Body of pancreas (tissue), 4 donors: ENCODE data around the gene NPHP4.

Experiments
- POLR2A ChIP-seq, 3 donors: fragments of 450-650 bp; IDR thresholded peaks; one replicate each; pipeline ENCODE4 v1.6.1; 2016; ENCODE audit warnings: antibody characterized with exemption in 3 of 3, mild to moderate bottlenecking in 2 of 3
- TF ChIP-seq, protein P1 (sequence below), 7 experiments: fragments of 450-650 bp in 4 of 7; fragments of 200-600 bp in 3 of 7; sonication (generic) in 3 of 7; IDR thresholded peaks; one replicate each; pipeline ENCODE4 v1.5.1; 2016 to 2019; ENCODE audit warnings: antibody characterized with exemption in 7 of 7

- TF ChIP-seq POLR2A (IDR thresholded peaks at IDR 0.05): no peak
- TF ChIP-seq, protein P1, sequence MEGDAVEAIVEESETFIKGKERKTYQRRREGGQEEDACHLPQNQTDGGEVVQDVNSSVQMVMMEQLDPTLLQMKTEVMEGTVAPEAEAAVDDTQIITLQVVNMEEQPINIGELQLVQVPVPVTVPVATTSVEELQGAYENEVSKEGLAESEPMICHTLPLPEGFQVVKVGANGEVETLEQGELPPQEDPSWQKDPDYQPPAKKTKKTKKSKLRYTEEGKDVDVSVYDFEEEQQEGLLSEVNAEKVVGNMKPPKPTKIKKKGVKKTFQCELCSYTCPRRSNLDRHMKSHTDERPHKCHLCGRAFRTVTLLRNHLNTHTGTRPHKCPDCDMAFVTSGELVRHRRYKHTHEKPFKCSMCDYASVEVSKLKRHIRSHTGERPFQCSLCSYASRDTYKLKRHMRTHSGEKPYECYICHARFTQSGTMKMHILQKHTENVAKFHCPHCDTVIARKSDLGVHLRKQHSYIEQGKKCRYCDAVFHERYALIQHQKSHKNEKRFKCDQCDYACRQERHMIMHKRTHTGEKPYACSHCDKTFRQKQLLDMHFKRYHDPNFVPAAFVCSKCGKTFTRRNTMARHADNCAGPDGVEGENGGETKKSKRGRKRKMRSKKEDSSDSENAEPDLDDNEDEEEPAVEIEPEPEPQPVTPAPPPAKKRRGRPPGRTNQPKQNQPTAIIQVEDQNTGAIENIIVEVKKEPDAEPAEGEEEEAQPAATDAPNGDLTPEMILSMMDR (IDR thresholded peaks at IDR 0.05): no peak
Measured at GRCh38 chr1:5860277-5860676, 131.9 kb downstream of the NPHP4 start.
